Measurements from ENCODE around the gene DCLRE1B.

GRCh38 chr1:113945329-113945728 lies 40.2 kb downstream of the DCLRE1B start:
- no peak for TF ChIP-seq CTCF (IDR thresholded peaks at IDR 0.05)
- no peak for TF ChIP-seq POLR2A (IDR thresholded peaks at IDR 0.05)

Measured in Peyer's patch (tissue), 4 donors.